HG02852 (cell line): ENCODE data around the gene STRBP.

Source experiments
- ATAC-seq: cut with Tn5 transposase; IDR thresholded peaks from one replicate; pipeline ENCODE4 v1.9.1; 2021; ENCODE audit warnings: mild to moderate bottlenecking, moderate library complexity; ENCODE audit not compliant: unreplicated experiment

STRBP gene

GRCh38 chr9:123138163-123138562 lies 130.2 kb downstream of the STRBP start:
- no peak for ATAC-seq

- no peak for ATAC-seq
Measured at GRCh38 chr9:123135430-123135829, 133.0 kb downstream of the STRBP start.

GRCh38 chr9:123132696-123133095 lies 135.7 kb downstream of the STRBP start:
- ATAC-seq: no peak

GRCh38 chr9:123131993-123132392 lies 136.4 kb downstream of the STRBP start:
- ATAC-seq: no peak

GRCh38 chr9:123131258-123131657 lies 137.1 kb downstream of the STRBP start:
- no peak for ATAC-seq

- no peak for ATAC-seq
Measured at GRCh38 chr9:123129423-123129822, 139.0 kb downstream of the STRBP start.

- no peak for ATAC-seq
Measured at GRCh38 chr9:123128591-123128990, 139.8 kb downstream of the STRBP start.

- ATAC-seq: no peak
Measured at GRCh38 chr9:123127512-123128075, 140.8 kb downstream of the STRBP start.

GRCh38 chr9:123121457-123121856 lies 146.9 kb downstream of the STRBP start:
- no peak for ATAC-seq

- no peak for ATAC-seq
Measured at GRCh38 chr9:123120953-123121352, 147.4 kb downstream of the STRBP start.

GRCh38 chr9:123120131-123120530 lies 148.3 kb downstream of the STRBP start:
- no peak for ATAC-seq

GRCh38 chr9:123119566-123119965 lies 148.8 kb downstream of the STRBP start:
- ATAC-seq: no peak

- ATAC-seq: no peak
Measured at GRCh38 chr9:123116036-123116435, 152.3 kb downstream of the STRBP start.

GRCh38 chr9:123115146-123115913 lies 153.1 kb downstream of the STRBP start:
- ATAC-seq: no peak

GRCh38 chr9:123113185-123113584 lies 155.2 kb downstream of the STRBP start:
- no peak for ATAC-seq

- ATAC-seq: no peak
Measured at GRCh38 chr9:123112015-123112975, 156.1 kb downstream of the STRBP start.

GRCh38 chr9:123111427-123112014 lies 156.9 kb downstream of the STRBP start:
- no peak for ATAC-seq

- ATAC-seq: no peak
Measured at GRCh38 chr9:123109540-123110279, 158.7 kb downstream of the STRBP start.

GRCh38 chr9:123108976-123109375 lies 159.4 kb downstream of the STRBP start:
- no peak for ATAC-seq

- ATAC-seq: no peak
Measured at GRCh38 chr9:123107639-123108285, 160.6 kb downstream of the STRBP start.
